HG03442 (cell line): ENCODE data around the gene FBLN1.

Experiments
- ATAC-seq: cut with Tn5 transposase; IDR thresholded peaks from one replicate; pipeline ENCODE4 v1.9.1; 2021; ENCODE audit warnings: mild to moderate bottlenecking, moderate library complexity; ENCODE audit not compliant: unreplicated experiment

Gene FBLN1

GRCh38 chr22:45631841-45632238 lies 129.2 kb downstream of the FBLN1 start:
- no peak for ATAC-seq

GRCh38 chr22:45632791-45633515 lies 130.3 kb downstream of the FBLN1 start:
- no peak for ATAC-seq

GRCh38 chr22:45636683-45637082 lies 134.0 kb downstream of the FBLN1 start:
- no peak for ATAC-seq

- no peak for ATAC-seq
These were observed 135.5 kb downstream of the FBLN1 start for GRCh38 chr22:45638197-45638596.

GRCh38 chr22:45638834-45639746 lies 136.4 kb downstream of the FBLN1 start:
- no peak for ATAC-seq

GRCh38 chr22:45639747-45640102 lies 137.0 kb downstream of the FBLN1 start:
- ATAC-seq, result no peak

GRCh38 chr22:45640291-45640940 lies 137.7 kb downstream of the FBLN1 start:
- no peak for ATAC-seq

- no peak for ATAC-seq
These were observed 138.4 kb downstream of the FBLN1 start for GRCh38 chr22:45640941-45641621.

GRCh38 chr22:45642986-45643385 lies 140.3 kb downstream of the FBLN1 start:
- no peak for ATAC-seq

- no peak for ATAC-seq
These were observed 142.0 kb downstream of the FBLN1 start for GRCh38 chr22:45644714-45645113.

GRCh38 chr22:45645150-45645525 lies 142.5 kb downstream of the FBLN1 start:
- ATAC-seq, result no peak

GRCh38 chr22:45645526-45646414 lies 143.1 kb downstream of the FBLN1 start:
- no peak for ATAC-seq

- ATAC-seq, result no peak
These were observed 145.0 kb downstream of the FBLN1 start for GRCh38 chr22:45647532-45648225.

GRCh38 chr22:45648301-45649117 lies 145.8 kb downstream of the FBLN1 start:
- ATAC-seq, result no peak

- no peak for ATAC-seq
These were observed 147.1 kb downstream of the FBLN1 start for GRCh38 chr22:45649809-45650208.

- ATAC-seq, result no peak
These were observed 148.0 kb downstream of the FBLN1 start for GRCh38 chr22:45650721-45651120.
